ENCODE data around the gene PCBP3. TPM values are rescaled to one million over a fixed set of nuclear protein-coding genes. Genes with fewer than 3 reads are reported as not detected.

Gene PCBP3
- total and polyA plus RNA-seq, 10 of the 15 experiments (the other 5 are each of a cell fraction or from before 2014, with no cell fraction given): 0.09 to 1.3 (median 0.46) TPM; not detected in 3

DNA sequence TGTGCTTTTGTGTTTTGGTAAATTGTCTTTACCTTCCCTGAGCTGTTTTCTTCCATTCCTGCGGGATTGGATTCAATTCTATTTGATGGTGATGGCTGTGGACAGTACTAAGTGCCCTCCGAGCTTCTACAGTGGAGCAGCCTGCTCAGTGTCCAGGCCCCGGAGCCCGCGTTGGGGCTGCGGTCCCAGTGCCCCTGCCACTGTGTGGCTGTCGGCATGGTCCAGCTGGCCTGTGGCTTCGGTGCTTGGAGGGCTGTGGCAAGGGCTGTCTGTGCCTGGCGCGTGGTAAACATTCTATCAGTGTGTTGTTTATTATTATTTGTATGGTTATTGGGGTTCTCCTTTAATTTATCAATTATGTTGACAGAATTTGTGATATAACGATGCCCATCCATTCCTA, 228.9 kb downstream of the PCBP3 start:
- TF ChIP-seq BMI1 (IDR thresholded peaks at IDR 0.05; ENCODE audit: borderline replicate concordance) (no peak), TCF7 (IDR thresholded peaks at IDR 0.05; ENCODE audit: borderline replicate concordance) (no peak), RCOR1 (conservative IDR thresholded peaks at IDR 0.05; ENCODE audit: low read depth, low read length) (no peak), POLR2AphosphoS5 (IDR thresholded peaks at IDR 0.05; ENCODE audit: low read length) (no peak), PAX5 (IDR thresholded peaks at IDR 0.05; ENCODE audit: borderline replicate concordance, low read depth, low read length) (no peak), MEF2B (IDR thresholded peaks at IDR 0.05; ENCODE audit: partially characterized antibody, poor library complexity, severe bottlenecking) (no peak), RAD21 (IDR thresholded peaks at IDR 0.05; ENCODE audit: insufficient read depth, low read depth, low read length) (no peak), JUNB (IDR thresholded peaks at IDR 0.05) (no peak), TBL1XR1 (IDR thresholded peaks at IDR 0.05; ENCODE audit: low read depth, low read length) (no peak), PAX8 (IDR thresholded peaks at IDR 0.05) (no peak), CHD4 (IDR thresholded peaks at IDR 0.05) (no peak), GABPA (IDR thresholded peaks at IDR 0.05; ENCODE audit: low read depth) (no peak), STAT1 (conservative IDR thresholded peaks at IDR 0.05) (no peak), ESRRA (IDR thresholded peaks at IDR 0.05; ENCODE audit: low read length) (no peak), BRCA1 (IDR thresholded peaks at IDR 0.05; ENCODE audit: low read depth, low read length) (no peak)
- TF ChIP-seq, protein P1, sequence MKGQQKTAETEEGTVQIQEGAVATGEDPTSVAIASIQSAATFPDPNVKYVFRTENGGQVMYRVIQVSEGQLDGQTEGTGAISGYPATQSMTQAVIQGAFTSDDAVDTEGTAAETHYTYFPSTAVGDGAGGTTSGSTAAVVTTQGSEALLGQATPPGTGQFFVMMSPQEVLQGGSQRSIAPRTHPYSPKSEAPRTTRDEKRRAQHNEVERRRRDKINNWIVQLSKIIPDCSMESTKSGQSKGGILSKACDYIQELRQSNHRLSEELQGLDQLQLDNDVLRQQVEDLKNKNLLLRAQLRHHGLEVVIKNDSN (IDR thresholded peaks at IDR 0.05; ENCODE audit: borderline replicate concordance, extremely low read length, insufficient read depth, low read depth, low read length): no peak
- TF ChIP-seq, protein P2, sequence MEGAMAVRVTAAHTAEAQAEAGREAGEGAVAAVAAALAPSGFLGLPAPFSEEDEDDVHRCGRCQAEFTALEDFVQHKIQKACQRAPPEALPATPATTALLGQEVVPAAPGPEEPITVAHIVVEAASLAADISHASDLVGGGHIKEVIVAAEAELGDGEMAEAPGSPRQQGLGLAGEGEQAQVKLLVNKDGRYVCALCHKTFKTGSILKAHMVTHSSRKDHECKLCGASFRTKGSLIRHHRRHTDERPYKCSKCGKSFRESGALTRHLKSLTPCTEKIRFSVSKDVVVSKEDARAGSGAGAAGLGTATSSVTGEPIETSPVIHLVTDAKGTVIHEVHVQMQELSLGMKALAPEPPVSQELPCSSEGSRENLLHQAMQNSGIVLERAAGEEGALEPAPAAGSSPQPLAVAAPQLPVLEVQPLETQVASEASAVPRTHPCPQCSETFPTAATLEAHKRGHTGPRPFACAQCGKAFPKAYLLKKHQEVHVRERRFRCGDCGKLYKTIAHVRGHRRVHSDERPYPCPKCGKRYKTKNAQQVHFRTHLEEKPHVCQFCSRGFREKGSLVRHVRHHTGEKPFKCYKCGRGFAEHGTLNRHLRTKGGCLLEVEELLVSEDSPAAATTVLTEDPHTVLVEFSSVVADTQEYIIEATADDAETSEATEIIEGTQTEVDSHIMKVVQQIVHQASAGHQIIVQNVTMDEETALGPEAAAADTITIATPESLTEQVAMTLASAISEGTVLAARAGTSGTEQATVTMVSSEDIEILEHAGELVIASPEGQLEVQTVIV (IDR thresholded peaks at IDR 0.05; ENCODE audit: borderline replicate concordance, partially characterized antibody): no peak
- TF ChIP-seq, protein P3, sequence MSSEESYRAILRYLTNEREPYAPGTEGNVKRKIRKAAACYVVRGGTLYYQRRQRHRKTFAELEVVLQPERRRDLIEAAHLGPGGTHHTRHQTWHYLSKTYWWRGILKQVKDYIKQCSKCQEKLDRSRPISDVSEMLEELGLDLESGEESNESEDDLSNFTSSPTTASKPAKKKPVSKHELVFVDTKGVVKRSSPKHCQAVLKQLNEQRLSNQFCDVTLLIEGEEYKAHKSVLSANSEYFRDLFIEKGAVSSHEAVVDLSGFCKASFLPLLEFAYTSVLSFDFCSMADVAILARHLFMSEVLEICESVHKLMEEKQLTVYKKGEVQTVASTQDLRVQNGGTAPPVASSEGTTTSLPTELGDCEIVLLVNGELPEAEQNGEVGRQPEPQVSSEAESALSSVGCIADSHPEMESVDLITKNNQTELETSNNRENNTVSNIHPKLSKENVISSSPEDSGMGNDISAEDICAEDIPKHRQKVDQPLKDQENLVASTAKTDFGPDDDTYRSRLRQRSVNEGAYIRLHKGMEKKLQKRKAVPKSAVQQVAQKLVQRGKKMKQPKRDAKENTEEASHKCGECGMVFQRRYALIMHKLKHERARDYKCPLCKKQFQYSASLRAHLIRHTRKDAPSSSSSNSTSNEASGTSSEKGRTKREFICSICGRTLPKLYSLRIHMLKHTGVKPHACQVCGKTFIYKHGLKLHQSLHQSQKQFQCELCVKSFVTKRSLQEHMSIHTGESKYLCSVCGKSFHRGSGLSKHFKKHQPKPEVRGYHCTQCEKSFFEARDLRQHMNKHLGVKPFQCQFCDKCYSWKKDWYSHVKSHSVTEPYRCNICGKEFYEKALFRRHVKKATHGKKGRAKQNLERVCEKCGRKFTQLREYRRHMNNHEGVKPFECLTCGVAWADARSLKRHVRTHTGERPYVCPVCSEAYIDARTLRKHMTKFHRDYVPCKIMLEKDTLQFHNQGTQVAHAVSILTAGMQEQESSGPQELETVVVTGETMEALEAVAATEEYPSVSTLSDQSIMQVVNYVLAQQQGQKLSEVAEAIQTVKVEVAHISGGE (CRISPR knock-in tag; IDR thresholded peaks at IDR 0.05): no peak
- intact Hi-C loops (cut with micrococcal nuclease; ENCODE audit: unreplicated experiment) (no loop called here), in situ Hi-C loops (cut with MboI) (no loop called here)
- RAD21 ChIA-PET (ENCODE audit: unreplicated experiment): no interaction called here
- Histone ChIP-seq H3K4me1 (ENCODE audit: control insufficient read depth, insufficient read depth, low read length) (no peaks in the 10 kb centered on the region), H3K9me3 (replicated peaks; ENCODE audit: control insufficient read depth, insufficient read depth, low read length) (no peaks in the 10 kb centered on the region), H3K79me2 (ENCODE audit: control insufficient read depth, insufficient read depth, low read length) (no peaks in the 10 kb centered on the region), H2AFZ (ENCODE audit: control insufficient read depth, low read depth, low read length) (no peak overlapping the region), H3K27me3 (replicated peaks in 1 of 2; ENCODE audit: control insufficient read depth in 2 of 2, insufficient read depth in 2 of 2, low read length in 1 of 2) (no peaks in the 10 kb centered on the region), H4K20me1 (ENCODE audit: control insufficient read depth, insufficient read depth) (no peaks in the 10 kb centered on the region), H3K27ac (ENCODE audit: control insufficient read depth, insufficient read depth) (no peak overlapping the region), H3K4me3 (no peak overlapping the region), H3K9ac (ENCODE audit: control insufficient read depth, insufficient read depth, low read length) (no peak overlapping the region), H3K4me2 (ENCODE audit: control insufficient read depth, insufficient read depth) (no peak overlapping the region), H3K36me3 (ENCODE audit: control insufficient read depth in 2 of 2, insufficient read depth in 2 of 2, low read length in 1 of 2) (no peaks in the 10 kb centered on the region)
- FAIRE-seq (no peak), DNase-seq (ENCODE audit: low read depth, low spot score) (no peak), ATAC-seq (no peak)
- CTCF ChIA-PET: no interaction called here
- BruUV-seq (replicated peaks): no TSS peak
- 78% methylated on average over 11 of the region's 11 CpGs for WGBS (ENCODE audit: insufficient coverage, insufficient replicate concordance, low lambda C conversion rate, missing lambda C conversion rate)
- SMC1A ChIA-PET (ENCODE audit: uncharacterized antibody, unreplicated experiment): no interaction called here
- POLR2A ChIA-PET: no interaction called here

Measured in GM12878 (cell line).